OCI-LY3 (cell line): ENCODE data around the gene SYT5.
"Not testable (repeated sequence)": the region's sequence is repeated elsewhere in the genome, so short reads cannot be mapped to it uniquely, and the experiment has no call there.

Source experiments
- EZH2phosphoT487 ChIP-seq: fragments of 200-600 bp; shearing (Covaris generic); IDR thresholded peaks from 2 replicates; pipeline ENCODE4 v1.6.1; 2018; ENCODE audit warnings: antibody characterized with exemption, mixed run types, low read depth
- TF ChIP-seq, protein P1 (sequence below): fragments of 200-600, 300-600 bp; sonication (generic); IDR thresholded peaks from 2 replicates; pipeline ENCODE4 v1.5.1; 2014; ENCODE audit warnings: antibody characterized with exemption, low read length, low read depth

DNA sequence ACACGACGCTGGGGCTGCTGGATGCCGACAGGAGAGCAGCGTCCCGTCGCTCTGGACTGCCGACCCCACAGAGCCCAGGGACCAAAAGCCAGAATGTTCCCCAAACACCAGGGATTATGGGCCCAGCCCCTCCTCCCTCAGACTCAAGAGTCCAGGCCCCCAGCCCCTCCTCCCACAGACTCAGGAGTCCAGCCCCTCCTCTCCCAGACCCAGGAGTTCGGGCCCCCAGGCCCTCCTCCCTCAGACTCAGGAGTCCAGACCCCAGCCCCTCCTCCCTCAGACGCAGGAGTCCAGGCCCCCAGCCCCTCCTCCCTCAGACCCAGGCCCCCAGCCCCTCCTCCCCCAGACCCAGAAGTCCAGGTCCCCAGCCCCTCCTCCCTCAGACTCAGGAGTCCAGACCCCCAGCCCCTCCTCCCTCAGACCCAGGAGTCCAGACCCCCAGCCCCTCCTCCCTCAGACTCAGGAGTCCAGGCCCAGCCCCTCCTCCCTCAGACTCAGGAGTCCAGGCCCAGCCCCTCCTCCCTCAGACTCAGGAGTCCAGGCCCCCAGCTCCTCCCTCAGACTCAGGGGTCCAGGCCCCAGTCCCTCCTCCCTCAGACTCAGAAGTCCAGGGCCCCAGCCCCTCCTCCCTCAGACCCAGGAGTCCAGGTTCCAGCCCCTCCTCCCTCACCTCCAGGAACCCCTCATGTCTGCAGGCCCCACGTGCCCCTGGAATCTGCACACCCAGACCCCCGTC is 44.8 kb upstream of the SYT5 start:
- TF ChIP-seq EZH2phosphoT487 = not testable (repeated sequence)
- TF ChIP-seq, protein P1, sequence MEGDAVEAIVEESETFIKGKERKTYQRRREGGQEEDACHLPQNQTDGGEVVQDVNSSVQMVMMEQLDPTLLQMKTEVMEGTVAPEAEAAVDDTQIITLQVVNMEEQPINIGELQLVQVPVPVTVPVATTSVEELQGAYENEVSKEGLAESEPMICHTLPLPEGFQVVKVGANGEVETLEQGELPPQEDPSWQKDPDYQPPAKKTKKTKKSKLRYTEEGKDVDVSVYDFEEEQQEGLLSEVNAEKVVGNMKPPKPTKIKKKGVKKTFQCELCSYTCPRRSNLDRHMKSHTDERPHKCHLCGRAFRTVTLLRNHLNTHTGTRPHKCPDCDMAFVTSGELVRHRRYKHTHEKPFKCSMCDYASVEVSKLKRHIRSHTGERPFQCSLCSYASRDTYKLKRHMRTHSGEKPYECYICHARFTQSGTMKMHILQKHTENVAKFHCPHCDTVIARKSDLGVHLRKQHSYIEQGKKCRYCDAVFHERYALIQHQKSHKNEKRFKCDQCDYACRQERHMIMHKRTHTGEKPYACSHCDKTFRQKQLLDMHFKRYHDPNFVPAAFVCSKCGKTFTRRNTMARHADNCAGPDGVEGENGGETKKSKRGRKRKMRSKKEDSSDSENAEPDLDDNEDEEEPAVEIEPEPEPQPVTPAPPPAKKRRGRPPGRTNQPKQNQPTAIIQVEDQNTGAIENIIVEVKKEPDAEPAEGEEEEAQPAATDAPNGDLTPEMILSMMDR = not testable (repeated sequence)
